IMR-90 (cell line): Measurements from ENCODE around the gene ZC3H8. TPM values are rescaled to one million over a fixed set of nuclear protein-coding genes. Genes with fewer than 3 reads are reported as not detected.
A peak's percentile ranks its signal among the peaks of the same experiment; 100 is the strongest.

Experiments used
- ATAC-seq: fragments of 200-7000 bp; cut with Tn5 transposase; 2 replicates; pipeline ENCODE4 v1.9.1; 2020; ENCODE audit warnings: low read depth, mild to moderate bottlenecking, moderate library complexity
- BruUV-seq: library from RNA; stranded (reverse); fragments of 400-500 nt; replicated peaks from 2 replicates; lab custom pipeline; 2021; lab: Mats Ljungman, UMichigan
- CTCF ChIA-PET: fragments of 300-600 bp; formaldehyde crosslinking; extraction: SDS; loops from one replicate; lab custom pipeline; 2021; ENCODE audit warnings: antibody characterized with exemption; lab: Yijun Ruan, JAX
- POLR2A ChIA-PET: fragments of 300-600 bp; sonication (Branson Sonifier 250); formaldehyde crosslinking; loops from one replicate; lab custom pipeline; 2022; ENCODE audit warnings: antibody characterized with exemption; ENCODE audit not compliant: unreplicated experiment; lab: Charles Lee
- DNase-seq: peaks from one replicate; pipeline ENCODE4 v3.0.0; 2013
- H2AFZ ChIP-seq: replicated peaks from 2 replicates; pipeline ENCODE3; 2013; ENCODE audit warnings: low read length, mild to moderate bottlenecking; ENCODE audit not compliant: poor library complexity
- H2AK5ac ChIP-seq: 2 replicates; pipeline ENCODE4 v1.6.1; 2013; ENCODE audit warnings: low read depth, low read length, inconsistent platforms
- H2AK9ac ChIP-seq: replicated peaks from 2 replicates; pipeline ENCODE3; 2013; ENCODE audit warnings: mild to moderate bottlenecking, low read depth, low read length, moderate library complexity; ENCODE audit not compliant: poor library complexity
- H2BK120ac ChIP-seq: 2 replicates; pipeline ENCODE4 v1.6.1; 2013; ENCODE audit warnings: low read depth, low read length, inconsistent platforms
- H2BK15ac ChIP-seq: 3 replicates; pipeline ENCODE4 v1.6.1; 2013; ENCODE audit warnings: low read depth, low read length, inconsistent platforms
- H2BK20ac ChIP-seq: 2 replicates; pipeline ENCODE4 v1.6.1; 2013; ENCODE audit warnings: low read depth, mild to moderate bottlenecking, inconsistent platforms, low read length, moderate library complexity
- H2BK5ac ChIP-seq: 2 replicates; pipeline ENCODE4 v1.6.1; 2013; ENCODE audit warnings: mild to moderate bottlenecking, low read depth, low read length, inconsistent platforms; ENCODE audit not compliant: poor library complexity, severe bottlenecking
- H3K14ac ChIP-seq: replicated peaks from 2 replicates; pipeline ENCODE4 v1.6.1; 2013; ENCODE audit warnings: low read depth, low read length, inconsistent platforms
- H3K18ac ChIP-seq: 2 replicates; pipeline ENCODE4 v1.6.1; 2013; ENCODE audit warnings: low read depth, low read length, control low read depth
- H3K23ac ChIP-seq: 2 replicates; pipeline ENCODE4 v1.6.1; 2013; ENCODE audit warnings: low read depth, low read length, inconsistent platforms
- H3K27ac ChIP-seq: 2 replicates; pipeline ENCODE4 v1.5.1; 2013; ENCODE audit warnings: mild to moderate bottlenecking, control low read depth, low read length; ENCODE audit not compliant: insufficient read depth
- H3K27me3 ChIP-seq: 2 replicates; pipeline ENCODE4 v1.6.1; 2013; ENCODE audit warnings: low read length; ENCODE audit not compliant: control insufficient read depth, insufficient read depth
- H3K36me3 ChIP-seq: 2 replicates; pipeline ENCODE4 v1.6.1; 2013; ENCODE audit warnings: low read length, mixed read lengths; ENCODE audit not compliant: control insufficient read depth, insufficient read depth
- H3K4ac ChIP-seq: 2 replicates; pipeline ENCODE4 v1.6.1; 2013; ENCODE audit warnings: low read depth, low read length, inconsistent platforms
- H3K4me1 ChIP-seq: 2 replicates; pipeline ENCODE4 v1.6.1; 2013; ENCODE audit warnings: low read length, mixed read lengths; ENCODE audit not compliant: control insufficient read depth, insufficient read depth
- H3K4me2 ChIP-seq: 2 replicates; pipeline ENCODE4 v1.6.1; 2013; ENCODE audit warnings: low read depth, mild to moderate bottlenecking, control low read depth, low read length, moderate library complexity
- H3K4me3 ChIP-seq: 2 replicates; pipeline ENCODE4 v1.5.1; 2013; ENCODE audit warnings: low read depth, mild to moderate bottlenecking, control low read depth, low read length, moderate library complexity; ENCODE audit not compliant: insufficient read depth
- H3K56ac ChIP-seq: 2 replicates; pipeline ENCODE4 v1.6.1; 2013; ENCODE audit warnings: low read length, inconsistent platforms; ENCODE audit not compliant: insufficient read depth; ENCODE audit errors: extremely low read depth
- H3K79me1 ChIP-seq, 2 experiments: 2 replicates each; pipeline ENCODE4 v1.6.1; 2013; ENCODE audit warnings: low read length in 2 of 2, inconsistent platforms in 1 of 2, low read depth in 1 of 2
- H3K9ac ChIP-seq: 2 replicates; pipeline ENCODE4 v1.6.1; 2013; ENCODE audit warnings: low read depth, low read length, control low read depth
- H3K9me1 ChIP-seq: 2 replicates; pipeline ENCODE4 v1.6.1; 2013; ENCODE audit warnings: low read length, inconsistent platforms; ENCODE audit not compliant: insufficient read depth
- H3K9me3 ChIP-seq: 2 replicates; pipeline ENCODE4 v1.6.1; 2013; ENCODE audit warnings: low read length; ENCODE audit not compliant: control insufficient read depth, insufficient read depth
- H4K20me1 ChIP-seq: 2 replicates; pipeline ENCODE4 v1.6.1; 2013; ENCODE audit warnings: low read length, inconsistent platforms; ENCODE audit not compliant: insufficient read depth
- H4K5ac ChIP-seq: 2 replicates; pipeline ENCODE4 v1.6.1; 2013; ENCODE audit warnings: mild to moderate bottlenecking, low read depth, low read length, control low read depth
- H4K8ac ChIP-seq, 2 experiments: 2 replicates each; pipeline ENCODE4 v1.6.1; 2013; ENCODE audit warnings: low read depth in 2 of 2, low read length in 2 of 2, control low read depth in 1 of 2, inconsistent platforms in 1 of 2
- H4K91ac ChIP-seq: 2 replicates; pipeline ENCODE4 v1.6.1; 2013; ENCODE audit warnings: low read depth, low read length, inconsistent platforms; ENCODE audit not compliant: insufficient read depth
- BHLHE40 ChIP-seq: fragments of 150-350 bp; IDR thresholded peaks from 2 replicates; pipeline ENCODE4 v1.6.1; 2016; ENCODE audit warnings: mild to moderate bottlenecking, low read depth, low read length
- FOS ChIP-seq: fragments of 150-350 bp; IDR thresholded peaks from 2 replicates; pipeline ENCODE4 v1.6.1; 2016; ENCODE audit warnings: low read depth, low read length
- MAFK ChIP-seq: IDR thresholded peaks from 2 replicates; pipeline ENCODE4 v1.6.1; 2012; ENCODE audit warnings: low read depth, low read length, improper control_type of control experiment
- MAZ ChIP-seq: IDR thresholded peaks from 2 replicates; pipeline ENCODE4 v1.6.1; 2012; ENCODE audit warnings: low read depth, mild to moderate bottlenecking, low read length, improper control_type of control experiment, moderate library complexity, borderline replicate concordance
- MXI1 ChIP-seq: IDR thresholded peaks from 2 replicates; pipeline ENCODE4 v1.6.1; 2012; ENCODE audit warnings: low read depth, mild to moderate bottlenecking, low read length, moderate library complexity, borderline replicate concordance
- POLR2A ChIP-seq: IDR thresholded peaks from 2 replicates; pipeline ENCODE4 v1.6.1; 2012; ENCODE audit warnings: mild to moderate bottlenecking, low read depth, low read length
- RCOR1 ChIP-seq: IDR thresholded peaks from 2 replicates; pipeline ENCODE4 v1.6.1; 2012; ENCODE audit warnings: mild to moderate bottlenecking, low read length, improper control_type of control experiment; ENCODE audit not compliant: insufficient replicate concordance
- SMC3 ChIP-seq: fragments of 150-350 bp; IDR thresholded peaks from 2 replicates; pipeline ENCODE4 v1.6.1; 2016; ENCODE audit warnings: low read depth, mild to moderate bottlenecking, antibody characterized with exemption, low read length, moderate library complexity
- WGBS, 2 experiments: methylation state at CpG; one replicate each; pipeline versions ENCODE4 v1.1.5 to v1.1.7; 2013; ENCODE audit warnings: missing lambda C conversion rate in 2 of 2; ENCODE audit not compliant: insufficient read length in 1 of 2; ENCODE audit errors: extremely low coverage in 2 of 2; 5-methylcytosine and 5-hydroxymethylcytosine counted together
- dilution Hi-C: fragments of 300-500 bp; cut with HindIII; formaldehyde crosslinking; loops from one replicate; pipeline ENCODE4 v1.14.3; 2018; ENCODE audit warnings: low sequenced_read_pairs; ENCODE audit not compliant: unreplicated experiment
- in situ Hi-C: fragments of 300-500 bp; cut with MboI; formaldehyde crosslinking; loops from 3 replicates; pipeline ENCODE4 v1.14.3; 2019; ENCODE audit warnings: low sequenced_read_pairs, inconsistent platforms, mixed read lengths
- intact Hi-C: fragments of 100-400 bp; cut with micrococcal nuclease; formaldehyde crosslinking; loops from 2 replicates; pipeline ENCODE4 v1.10.0; 2022
- polyA plus RNA-seq, 3 experiments: library from polyadenylated mRNA; depleted of rRNA; stranded (reverse); fragments of >200 nt; gene quantifications; 2 replicates each; pipeline ENCODE4 v1.2.3, GENCODE V29; 2012; ENCODE audit warnings: low replicate concordance in 1 of 3
- total RNA-seq: library from RNA; depleted of rRNA; stranded (reverse); fragments of >200 nt; gene quantifications from 2 replicates; pipeline ENCODE4 v1.2.3, GENCODE V29; 2012
- TF ChIP-seq, protein P1 (sequence below): fragments of 150-350 bp; IDR thresholded peaks from 2 replicates; pipeline ENCODE4 v1.6.1; 2017; ENCODE audit warnings: mild to moderate bottlenecking, antibody characterized with exemption, low read length, low read depth

The ZC3H8 gene
- total and polyA plus RNA-seq, 2 of the 4 experiments (the other 2 are of a cell fraction) = 0.18 to 1.6 TPM

- no peak overlapping the region; the same call in 2 of the 3 replicates for H2BK15ac ChIP-seq
- peak overlapping the region; percentile 98 for H3K9ac ChIP-seq
- H3K27ac ChIP-seq = peak overlapping the region; percentile 99
- no peaks in the 10 kb centered on the region for H3K36me3 ChIP-seq
- peak overlapping the region; percentile 93 for H3K23ac ChIP-seq
- H3K56ac ChIP-seq = peak overlapping the region; percentile 96
- peak overlapping the region; percentile 96 for H3K14ac ChIP-seq
- H2BK20ac ChIP-seq = no peak overlapping the region
- H3K27me3 ChIP-seq = no peaks in the 10 kb centered on the region
- H3K9me3 ChIP-seq = no peaks in the 10 kb centered on the region
- H3K9me1 ChIP-seq = no peaks in the 10 kb centered on the region
- dilution Hi-C loops = no loop called here
- no peaks in the 10 kb centered on the region; a peak in 1 of 4 replicates for H3K79me1 ChIP-seq
- CTCF ChIA-PET = no interaction called here
- peak overlapping the region; percentile 89 for H2AK5ac ChIP-seq
- DNase-seq (peak; percentile 87), ATAC-seq (peak; percentile 76)
- H4K91ac ChIP-seq = peak overlapping the region; percentile 89
- intact Hi-C loops = loop anchor here (5.0 kb wide), 2 partner anchors 66 to 219 kb away; partner anchors contain the start of gene TMEM87B
- POLR2A ChIA-PET = no interaction called here
- TF ChIP-seq MAZ (peak; percentile 80), FOS (0 out of 2 replicates have a peak, but pooled peaks have one; percentile 17), MXI1 (0 out of 2 replicates have a peak, but pooled peaks have one; percentile 72), MAFK (no peak), SMC3 (no peak), POLR2A (peak; percentile 65), BHLHE40 (peak; percentile 98), RCOR1 (no peak)
- TF ChIP-seq, protein P1, sequence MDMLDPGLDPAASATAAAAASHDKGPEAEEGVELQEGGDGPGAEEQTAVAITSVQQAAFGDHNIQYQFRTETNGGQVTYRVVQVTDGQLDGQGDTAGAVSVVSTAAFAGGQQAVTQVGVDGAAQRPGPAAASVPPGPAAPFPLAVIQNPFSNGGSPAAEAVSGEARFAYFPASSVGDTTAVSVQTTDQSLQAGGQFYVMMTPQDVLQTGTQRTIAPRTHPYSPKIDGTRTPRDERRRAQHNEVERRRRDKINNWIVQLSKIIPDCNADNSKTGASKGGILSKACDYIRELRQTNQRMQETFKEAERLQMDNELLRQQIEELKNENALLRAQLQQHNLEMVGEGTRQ = 0 out of 2 replicates have a peak, but pooled peaks have one; percentile 17
- peak overlapping the region; percentile 83 for H4K5ac ChIP-seq
- H2BK120ac ChIP-seq = peak overlapping the region; percentile 70; the same call in 1 of the 2 replicates
- peak overlapping the region; percentile 86 for H3K4me3 ChIP-seq
- peak overlapping the region; percentile 98 for H2AK9ac ChIP-seq
- H4K20me1 ChIP-seq = no peaks in the 10 kb centered on the region
- H3K4ac ChIP-seq = peak overlapping the region; percentile 97
- peak overlapping the region; percentile 84 for H3K18ac ChIP-seq
- no TSS peak for BruUV-seq
- H3K4me1 ChIP-seq = no peaks in the 10 kb centered on the region
- 0% methylated on average over 15 of the region's 66 CpGs; no CpG with 5 or more reads in 1 of the 2 experiments for WGBS, 2 experiments
- H2BK5ac ChIP-seq = peak overlapping the region; percentile 98
- H4K8ac ChIP-seq = peak overlapping the region; percentile 94 to 95
- H2AFZ ChIP-seq = peak overlapping the region; percentile 96
- peak overlapping the region; percentile 93 for H3K4me2 ChIP-seq
- in situ Hi-C loops = no loop called here
Measured at GRCh38 chr2:112275887-112276773, 21.3 kb upstream of the ZC3H8 start.
